Measurements from ENCODE around the gene TRPC6.
"Not testable (repeated sequence)": the region's sequence is repeated elsewhere in the genome, so short reads cannot be mapped to it uniquely, and the experiment has no call there.

TRPC6 gene

GRCh38 chr11:101466352-101466751 is 117.5 kb downstream of the TRPC6 start:
- peaks cover 0 to 6% of the 10 kb centered on the region in 2 donors for H3K4me1 ChIP-seq (ENCODE audit: control insufficient read depth in 1 of 2, insufficient read depth in 2 of 2, low read length in 2 of 2)
- no peaks in the 10 kb centered on the region for H3K27me3 ChIP-seq (ENCODE audit: control insufficient read depth in 1 of 2, insufficient read depth in 2 of 2, low read length in 2 of 2)
- no peak overlapping the region for H3K27ac ChIP-seq (ENCODE audit: low read depth, low read length)
- H3K4me3 ChIP-seq (ENCODE audit: low read depth in 1 of 2, low read length in 2 of 2): no peak overlapping the region
- no peak overlapping the region for H3K9ac ChIP-seq (ENCODE audit: low read depth in 1 of 2, low read length in 2 of 2)
- H3K9me3 ChIP-seq (ENCODE audit: control insufficient read depth in 1 of 2, low read length in 2 of 2): no peaks in the 10 kb centered on the region
- no peaks in the 10 kb centered on the region for H3K36me3 ChIP-seq (ENCODE audit: control insufficient read depth in 1 of 2, insufficient read depth in 2 of 2, low read length in 2 of 2)

GRCh38 chr11:101464388-101464787 is 119.4 kb downstream of the TRPC6 start:
- not testable (repeated sequence) for H3K9ac ChIP-seq (ENCODE audit: low read depth in 1 of 2, low read length in 2 of 2); H3K27ac ChIP-seq (ENCODE audit: low read depth, low read length); H3K27me3 ChIP-seq (ENCODE audit: control insufficient read depth in 1 of 2, insufficient read depth in 2 of 2, low read length in 2 of 2); H3K36me3 ChIP-seq (ENCODE audit: control insufficient read depth in 1 of 2, insufficient read depth in 2 of 2, low read length in 2 of 2); H3K9me3 ChIP-seq (ENCODE audit: control insufficient read depth in 1 of 2, low read length in 2 of 2); H3K4me3 ChIP-seq (ENCODE audit: low read depth in 1 of 2, low read length in 2 of 2); H3K4me1 ChIP-seq (ENCODE audit: control insufficient read depth in 1 of 2, insufficient read depth in 2 of 2, low read length in 2 of 2)

- no peak overlapping the region for H3K27ac ChIP-seq (ENCODE audit: low read depth, low read length)
- no peak overlapping the region for H3K4me3 ChIP-seq (ENCODE audit: low read depth in 1 of 2, low read length in 2 of 2)
- no peaks in the 10 kb centered on the region for H3K4me1 ChIP-seq (ENCODE audit: control insufficient read depth in 1 of 2, insufficient read depth in 2 of 2, low read length in 2 of 2)
- H3K36me3 ChIP-seq (ENCODE audit: control insufficient read depth in 1 of 2, insufficient read depth in 2 of 2, low read length in 2 of 2): no peaks in the 10 kb centered on the region
- H3K9ac ChIP-seq (ENCODE audit: low read depth in 1 of 2, low read length in 2 of 2): no peak overlapping the region
- no peaks in the 10 kb centered on the region for H3K9me3 ChIP-seq (ENCODE audit: control insufficient read depth in 1 of 2, low read length in 2 of 2)
- H3K27me3 ChIP-seq (ENCODE audit: control insufficient read depth in 1 of 2, insufficient read depth in 2 of 2, low read length in 2 of 2): no peaks in the 10 kb centered on the region
Measured at GRCh38 chr11:101459020-101459419, 124.8 kb downstream of the TRPC6 start.

- Histone ChIP-seq H3K36me3 (ENCODE audit: control insufficient read depth in 1 of 2, insufficient read depth in 2 of 2, low read length in 2 of 2) (no peaks in the 10 kb centered on the region), H3K27ac (ENCODE audit: low read depth, low read length) (no peak overlapping the region), H3K4me3 (ENCODE audit: low read depth in 1 of 2, low read length in 2 of 2) (no peak overlapping the region), H3K27me3 (ENCODE audit: control insufficient read depth in 1 of 2, insufficient read depth in 2 of 2, low read length in 2 of 2) (no peaks in the 10 kb centered on the region), H3K9ac (ENCODE audit: low read depth in 1 of 2, low read length in 2 of 2) (no peak overlapping the region), H3K4me1 (ENCODE audit: control insufficient read depth in 1 of 2, insufficient read depth in 2 of 2, low read length in 2 of 2) (no peaks in the 10 kb centered on the region), H3K9me3 (ENCODE audit: control insufficient read depth in 1 of 2, low read length in 2 of 2) (no peaks in the 10 kb centered on the region)
Measured at GRCh38 chr11:101458161-101458560, 125.6 kb downstream of the TRPC6 start.

- Histone ChIP-seq H3K27ac (ENCODE audit: low read depth, low read length) (no peak overlapping the region), H3K4me1 (ENCODE audit: control insufficient read depth in 1 of 2, insufficient read depth in 2 of 2, low read length in 2 of 2) (no peaks in the 10 kb centered on the region), H3K9me3 (ENCODE audit: control insufficient read depth in 1 of 2, low read length in 2 of 2) (no peaks in the 10 kb centered on the region), H3K36me3 (ENCODE audit: control insufficient read depth in 1 of 2, insufficient read depth in 2 of 2, low read length in 2 of 2) (no peaks in the 10 kb centered on the region), H3K9ac (ENCODE audit: low read depth in 1 of 2, low read length in 2 of 2) (no peak overlapping the region), H3K27me3 (ENCODE audit: control insufficient read depth in 1 of 2, insufficient read depth in 2 of 2, low read length in 2 of 2) (no peaks in the 10 kb centered on the region), H3K4me3 (ENCODE audit: low read depth in 1 of 2, low read length in 2 of 2) (no peak overlapping the region)
Measured at GRCh38 chr11:101456812-101457211, 127.0 kb downstream of the TRPC6 start.

GRCh38 chr11:101453682-101454081 is 130.1 kb downstream of the TRPC6 start:
- Histone ChIP-seq H3K27ac (ENCODE audit: low read depth, low read length) (no peak overlapping the region), H3K4me1 (ENCODE audit: control insufficient read depth in 1 of 2, insufficient read depth in 2 of 2, low read length in 2 of 2) (no peaks in the 10 kb centered on the region), H3K9me3 (ENCODE audit: control insufficient read depth in 1 of 2, low read length in 2 of 2) (no peaks in the 10 kb centered on the region), H3K4me3 (ENCODE audit: low read depth in 1 of 2, low read length in 2 of 2) (no peak overlapping the region), H3K27me3 (ENCODE audit: control insufficient read depth in 1 of 2, insufficient read depth in 2 of 2, low read length in 2 of 2) (no peaks in the 10 kb centered on the region), H3K36me3 (ENCODE audit: control insufficient read depth in 1 of 2, insufficient read depth in 2 of 2, low read length in 2 of 2) (no peaks in the 10 kb centered on the region), H3K9ac (ENCODE audit: low read depth in 1 of 2, low read length in 2 of 2) (no peak overlapping the region)

- Histone ChIP-seq H3K27ac (ENCODE audit: low read depth, low read length) (no peak overlapping the region), H3K4me1 (ENCODE audit: control insufficient read depth in 1 of 2, insufficient read depth in 2 of 2, low read length in 2 of 2) (peaks cover 9% of the 10 kb centered on the region in 2 donors), H3K27me3 (ENCODE audit: control insufficient read depth in 1 of 2, insufficient read depth in 2 of 2, low read length in 2 of 2) (no peaks in the 10 kb centered on the region), H3K9ac (ENCODE audit: low read depth in 1 of 2, low read length in 2 of 2) (no peak overlapping the region), H3K9me3 (ENCODE audit: control insufficient read depth in 1 of 2, low read length in 2 of 2) (no peaks in the 10 kb centered on the region), H3K36me3 (ENCODE audit: control insufficient read depth in 1 of 2, insufficient read depth in 2 of 2, low read length in 2 of 2) (no peaks in the 10 kb centered on the region), H3K4me3 (ENCODE audit: low read depth in 1 of 2, low read length in 2 of 2) (no peak overlapping the region)
Measured at GRCh38 chr11:101448881-101449442, 134.8 kb downstream of the TRPC6 start.

GRCh38 chr11:101446726-101447125 is 137.1 kb downstream of the TRPC6 start:
- peaks cover 15 to 17% of the 10 kb centered on the region in 2 donors for H3K4me1 ChIP-seq (ENCODE audit: control insufficient read depth in 1 of 2, insufficient read depth in 2 of 2, low read length in 2 of 2)
- H3K27me3 ChIP-seq (ENCODE audit: control insufficient read depth in 1 of 2, insufficient read depth in 2 of 2, low read length in 2 of 2): no peaks in the 10 kb centered on the region
- H3K4me3 ChIP-seq (ENCODE audit: low read depth in 1 of 2, low read length in 2 of 2): no peak overlapping the region
- no peaks in the 10 kb centered on the region for H3K36me3 ChIP-seq (ENCODE audit: control insufficient read depth in 1 of 2, insufficient read depth in 2 of 2, low read length in 2 of 2)
- no peak overlapping the region for H3K27ac ChIP-seq (ENCODE audit: low read depth, low read length)
- H3K9me3 ChIP-seq (ENCODE audit: control insufficient read depth in 1 of 2, low read length in 2 of 2): no peaks in the 10 kb centered on the region
- no peak overlapping the region for H3K9ac ChIP-seq (ENCODE audit: low read depth in 1 of 2, low read length in 2 of 2)

- Histone ChIP-seq H3K9ac (ENCODE audit: low read depth in 1 of 2, low read length in 2 of 2) (no peak overlapping the region), H3K27ac (ENCODE audit: low read depth, low read length) (no peak overlapping the region), H3K4me1 (ENCODE audit: control insufficient read depth in 1 of 2, insufficient read depth in 2 of 2, low read length in 2 of 2) (peaks cover 15 to 17% of the 10 kb centered on the region in 2 donors), H3K27me3 (ENCODE audit: control insufficient read depth in 1 of 2, insufficient read depth in 2 of 2, low read length in 2 of 2) (no peaks in the 10 kb centered on the region), H3K36me3 (ENCODE audit: control insufficient read depth in 1 of 2, insufficient read depth in 2 of 2, low read length in 2 of 2) (no peaks in the 10 kb centered on the region), H3K4me3 (ENCODE audit: low read depth in 1 of 2, low read length in 2 of 2) (no peak overlapping the region), H3K9me3 (ENCODE audit: control insufficient read depth in 1 of 2, low read length in 2 of 2) (no peaks in the 10 kb centered on the region)
Measured at GRCh38 chr11:101446238-101446637, 137.6 kb downstream of the TRPC6 start.

GRCh38 chr11:101445761-101446160 is 138.0 kb downstream of the TRPC6 start:
- H3K4me3 ChIP-seq (ENCODE audit: low read depth in 1 of 2, low read length in 2 of 2): no peak overlapping the region
- no peaks in the 10 kb centered on the region for H3K36me3 ChIP-seq (ENCODE audit: control insufficient read depth in 1 of 2, insufficient read depth in 2 of 2, low read length in 2 of 2)
- no peaks in the 10 kb centered on the region for H3K27me3 ChIP-seq (ENCODE audit: control insufficient read depth in 1 of 2, insufficient read depth in 2 of 2, low read length in 2 of 2)
- no peaks in the 10 kb centered on the region for H3K9me3 ChIP-seq (ENCODE audit: control insufficient read depth in 1 of 2, low read length in 2 of 2)
- H3K4me1 ChIP-seq (ENCODE audit: control insufficient read depth in 1 of 2, insufficient read depth in 2 of 2, low read length in 2 of 2): peaks cover 15 to 17% of the 10 kb centered on the region in 2 donors
- no peak overlapping the region for H3K9ac ChIP-seq (ENCODE audit: low read depth in 1 of 2, low read length in 2 of 2)
- H3K27ac ChIP-seq (ENCODE audit: low read depth, low read length): no peak overlapping the region

- Histone ChIP-seq H3K27me3 (ENCODE audit: control insufficient read depth in 1 of 2, insufficient read depth in 2 of 2, low read length in 2 of 2) (no peaks in the 10 kb centered on the region), H3K27ac (ENCODE audit: low read depth, low read length) (no peak overlapping the region), H3K9me3 (ENCODE audit: control insufficient read depth in 1 of 2, low read length in 2 of 2) (no peaks in the 10 kb centered on the region), H3K9ac (ENCODE audit: low read depth in 1 of 2, low read length in 2 of 2) (no peak overlapping the region), H3K4me1 (ENCODE audit: control insufficient read depth in 1 of 2, insufficient read depth in 2 of 2, low read length in 2 of 2) (peaks cover 15 to 17% of the 10 kb centered on the region in 2 donors), H3K4me3 (ENCODE audit: low read depth in 1 of 2, low read length in 2 of 2) (no peak overlapping the region), H3K36me3 (ENCODE audit: control insufficient read depth in 1 of 2, insufficient read depth in 2 of 2, low read length in 2 of 2) (no peaks in the 10 kb centered on the region)
Measured at GRCh38 chr11:101444851-101445250, 139.0 kb downstream of the TRPC6 start.

Data from duodenal mucosa (tissue), 2 donors.